Mesodermal cell (in vitro differentiated cells): ENCODE data around the gene LAMA3.

Experiments
- H3K27ac ChIP-seq: 2 replicates; pipeline ENCODE4 v1.7.0; 2013; ENCODE audit warnings: mild to moderate bottlenecking, low read depth, low read length, moderate library complexity; ENCODE audit not compliant: severe bottlenecking
- H3K36me3 ChIP-seq: 2 replicates; pipeline ENCODE4 v1.7.1; 2013; ENCODE audit warnings: mild to moderate bottlenecking, low read length, moderate library complexity; ENCODE audit not compliant: control insufficient read depth, insufficient read depth
- H3K4me1 ChIP-seq: one replicate; pipeline ENCODE4 v1.7.1; 2013; ENCODE audit warnings: mild to moderate bottlenecking, low read length; ENCODE audit not compliant: insufficient read depth, control insufficient read depth, poor library complexity, severe bottlenecking
- H3K4me3 ChIP-seq: 2 replicates; pipeline ENCODE4 v1.7.0; 2013; ENCODE audit warnings: low read length, control low read depth, mild to moderate bottlenecking; ENCODE audit not compliant: insufficient read depth, poor library complexity, severe bottlenecking; ENCODE audit errors: extremely low read depth
- H3K9me3 ChIP-seq: 2 replicates; pipeline ENCODE4 v1.7.1; 2013; ENCODE audit warnings: mild to moderate bottlenecking, low read length, moderate library complexity; ENCODE audit not compliant: control insufficient read depth
- WGBS, 2 experiments: methylation state at CpG; one replicate each; pipeline ENCODE4 v1.1.5; 2013; ENCODE audit warnings: missing lambda C conversion rate in 2 of 2; ENCODE audit not compliant: insufficient coverage in 2 of 2; 5-methylcytosine and 5-hydroxymethylcytosine counted together

Gene LAMA3

GRCh38 chr18:23719634-23720201, 30.5 kb downstream of the LAMA3 start:
- H3K36me3 ChIP-seq: no peaks in the 10 kb centered on the region
- WGBS, 2 experiments: 31% methylated on average over 1 of the region's 1 CpG; no CpG with 5 or more reads in 1 of the 2 experiments
- peaks cover 56% of the 10 kb centered on the region for H3K4me1 ChIP-seq
- H3K9me3 ChIP-seq: peaks cover 2% of the 10 kb centered on the region
- no peak overlapping the region for H3K4me3 ChIP-seq
- peak overlapping the region; percentile 98 for H3K27ac ChIP-seq

- H3K4me1 ChIP-seq: peaks cover 34% of the 10 kb centered on the region
- 47 to 60% methylated on average over 2 to 3 of the region's 4 CpGs for WGBS, 2 experiments
- peaks cover 2% of the 10 kb centered on the region for H3K9me3 ChIP-seq
- H3K36me3 ChIP-seq: no peaks in the 10 kb centered on the region
- H3K27ac ChIP-seq: peak overlapping the region; percentile 51
- H3K4me3 ChIP-seq: no peak overlapping the region
These were observed 32.6 kb downstream of the LAMA3 start for GRCh38 chr18:23721696-23722480.

DNA sequence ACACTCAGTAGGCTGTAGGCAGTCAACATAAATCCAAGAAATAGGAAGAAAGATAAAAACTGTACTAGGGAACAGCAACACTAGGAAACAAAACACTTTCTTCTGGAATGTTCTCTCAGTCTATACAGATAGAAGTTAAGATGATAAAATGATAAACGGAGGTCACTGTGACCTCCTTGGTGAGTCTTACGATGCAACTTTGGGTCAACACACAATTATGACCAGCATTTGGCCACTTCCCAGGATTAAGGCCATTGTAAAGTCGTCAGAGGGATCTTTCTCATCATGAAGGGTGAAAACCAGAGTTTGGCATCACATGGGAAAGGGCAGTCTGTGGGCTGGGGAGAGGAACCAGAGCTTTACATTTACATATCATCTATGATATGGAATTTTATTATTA, 33.4 kb downstream of the LAMA3 start:
- Histone ChIP-seq H3K27ac (no peak overlapping the region), H3K4me1 (peaks cover 31% of the 10 kb centered on the region), H3K9me3 (peaks cover 2% of the 10 kb centered on the region), H3K36me3 (no peaks in the 10 kb centered on the region), H3K4me3 (no peak overlapping the region)
- 82% methylated on average over 2 of the region's 3 CpGs; no CpG with 5 or more reads in 1 of the 2 experiments for WGBS, 2 experiments

- no peaks in the 10 kb centered on the region for H3K36me3 ChIP-seq
- H3K4me3 ChIP-seq: no peak overlapping the region
- no peak overlapping the region for H3K27ac ChIP-seq
- H3K9me3 ChIP-seq: peaks cover 2% of the 10 kb centered on the region
- peaks cover 28% of the 10 kb centered on the region for H3K4me1 ChIP-seq
- WGBS, 2 experiments: 100% methylated on average over 1 of the region's 2 CpGs
These were observed 33.9 kb downstream of the LAMA3 start for GRCh38 chr18:23723121-23723520.

- no peak overlapping the region for H3K4me3 ChIP-seq
- H3K9me3 ChIP-seq: peaks cover 2% of the 10 kb centered on the region
- H3K27ac ChIP-seq: no peak overlapping the region
- H3K36me3 ChIP-seq: no peaks in the 10 kb centered on the region
- WGBS, 2 experiments: 95 to 100% methylated on average over 3 of the region's 3 CpGs
- H3K4me1 ChIP-seq: peaks cover 14% of the 10 kb centered on the region
These were observed 35.4 kb downstream of the LAMA3 start for GRCh38 chr18:23724681-23725080.

DNA sequence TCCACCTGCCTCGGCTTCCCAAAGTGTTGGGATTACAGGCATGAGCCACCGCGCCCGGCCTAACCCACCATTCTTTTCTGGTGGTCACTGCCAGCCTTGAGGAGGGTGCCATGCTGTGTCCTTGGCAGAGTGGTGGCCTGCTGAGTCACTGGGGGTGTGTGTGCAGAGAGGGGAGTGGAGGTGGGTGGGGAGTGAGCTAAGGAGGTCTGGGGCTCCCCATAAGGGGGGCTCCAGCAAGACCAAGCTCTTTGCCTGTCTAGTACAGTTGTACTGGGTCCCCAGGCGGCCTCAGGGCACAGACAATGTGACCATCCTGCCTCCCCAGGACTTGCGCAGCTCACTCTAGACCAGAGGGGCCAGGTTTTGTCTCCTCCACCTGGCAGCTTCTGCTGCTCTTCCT, 36.1 kb downstream of the LAMA3 start:
- no peak overlapping the region for H3K4me3 ChIP-seq
- H3K9me3 ChIP-seq: no peaks in the 10 kb centered on the region
- 79 to 83% methylated on average over 6 of the region's 6 CpGs for WGBS, 2 experiments
- no peak overlapping the region for H3K27ac ChIP-seq
- no peaks in the 10 kb centered on the region for H3K36me3 ChIP-seq
- H3K4me1 ChIP-seq: peaks cover 14% of the 10 kb centered on the region

DNA sequence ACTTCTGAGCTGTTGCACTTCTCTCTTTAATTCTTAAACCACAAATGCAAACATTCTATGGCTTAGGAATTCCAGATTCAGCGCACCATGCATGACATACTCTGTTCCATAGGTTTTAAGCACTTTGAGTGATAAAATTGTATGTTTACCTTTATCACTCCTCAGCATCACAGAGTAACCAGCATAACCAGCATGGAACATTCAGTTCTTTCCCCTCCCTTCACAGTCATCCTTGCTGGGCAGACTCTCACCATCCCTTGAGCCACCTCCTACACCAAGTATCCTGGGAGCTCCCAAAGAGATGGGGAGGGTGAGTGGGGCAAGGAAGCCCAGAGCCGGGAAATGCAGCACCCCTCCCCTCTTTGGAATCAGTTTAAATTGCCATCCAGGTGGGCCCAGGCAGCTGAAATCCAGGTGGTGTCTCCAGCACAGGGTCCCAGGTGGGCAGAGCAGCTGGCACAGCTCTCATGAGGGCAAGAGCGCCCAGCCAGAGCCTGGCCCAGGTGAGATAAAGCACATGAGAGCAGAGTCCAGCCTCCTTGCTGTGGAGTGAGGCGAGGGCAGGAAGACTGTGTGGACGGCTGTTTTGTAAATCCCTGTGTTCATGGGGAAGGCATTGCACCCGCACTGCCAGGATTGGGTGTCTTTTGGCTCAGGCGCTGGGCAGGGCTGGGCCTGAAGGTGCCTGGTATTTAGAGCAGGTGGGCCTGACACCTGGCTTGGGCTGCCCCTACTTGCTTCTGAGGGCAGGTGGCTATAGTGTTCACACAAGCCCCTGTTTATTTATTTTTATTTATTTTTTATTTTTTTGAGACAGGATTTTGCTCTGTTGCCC, 36.8 kb downstream of the LAMA3 start:
- 97 to 100% methylated on average over 5 to 6 of the region's 7 CpGs for WGBS, 2 experiments

GRCh38 chr18:23727707-23728493, 38.6 kb downstream of the LAMA3 start:
- no peak overlapping the region for H3K4me3 ChIP-seq
- peaks cover 2% of the 10 kb centered on the region for H3K4me1 ChIP-seq
- 96 to 100% methylated on average over 3 to 4 of the region's 6 CpGs for WGBS, 2 experiments
- no peak overlapping the region for H3K27ac ChIP-seq
- H3K9me3 ChIP-seq: no peaks in the 10 kb centered on the region
- H3K36me3 ChIP-seq: no peaks in the 10 kb centered on the region

More for the DNA sequence above, 36.8 kb downstream of the LAMA3 start:
- Histone ChIP-seq H3K4me3 (no peak overlapping the region), H3K27ac (no peak overlapping the region), H3K36me3 (no peaks in the 10 kb centered on the region), H3K4me1 (peaks cover 14% of the 10 kb centered on the region), H3K9me3 (no peaks in the 10 kb centered on the region)

DNA sequence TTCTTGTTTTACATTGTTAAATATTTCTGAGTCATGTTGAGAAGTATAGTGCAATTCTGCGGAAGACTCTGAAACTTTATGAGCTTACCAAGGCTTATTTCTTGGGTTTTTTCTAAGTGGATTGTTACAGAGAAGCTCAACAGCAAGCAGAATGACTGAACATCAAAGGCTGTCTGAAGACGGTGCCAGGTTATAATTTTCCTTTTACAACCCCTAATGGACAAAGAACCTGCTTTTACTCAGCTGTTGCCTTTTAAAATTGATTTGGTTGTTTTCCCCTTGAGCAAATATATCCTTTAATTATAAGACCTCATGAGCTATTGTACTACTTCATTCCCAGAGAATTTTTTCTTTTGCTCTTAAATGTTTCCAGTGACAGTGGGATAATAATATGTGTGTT, 41.6 kb downstream of the LAMA3 start:
- Histone ChIP-seq H3K36me3 (no peaks in the 10 kb centered on the region), H3K4me1 (no peaks in the 10 kb centered on the region), H3K27ac (no peak overlapping the region), H3K4me3 (no peak overlapping the region), H3K9me3 (no peaks in the 10 kb centered on the region)
- WGBS, 2 experiments: 100% methylated on average over 1 of the region's 2 CpGs

- no peak overlapping the region for H3K4me3 ChIP-seq
- H3K4me1 ChIP-seq: no peaks in the 10 kb centered on the region
- WGBS, 2 experiments: 83% methylated on average over 1 of the region's 2 CpGs; no CpG with 5 or more reads in 1 of the 2 experiments
These were observed 42.6 kb downstream of the LAMA3 start for GRCh38 chr18:23731861-23732260.

More at GRCh38 chr18:23731861-23732260, 42.6 kb downstream of the LAMA3 start:
- no peak overlapping the region for H3K27ac ChIP-seq
- H3K36me3 ChIP-seq: no peaks in the 10 kb centered on the region
- no peaks in the 10 kb centered on the region for H3K9me3 ChIP-seq
